ENCODE data around the gene ADGRG7. TPM values are rescaled to one million over a fixed set of nuclear protein-coding genes. Genes with fewer than 3 reads are reported as not detected.

ADGRG7 gene
- total RNA-seq, 3 donors from 2014 or later = not detected

GRCh38 chr3:100693225-100693624 lies 83.8 kb downstream of the ADGRG7 start:
- H3K27me3 ChIP-seq = no peaks in the 10 kb centered on the region
- no peak overlapping the region for H3K4me3 ChIP-seq
- intact Hi-C loops (cut with DNase I; ENCODE audit: low total_unique reads) = no loop called here
- DNase-seq (ENCODE audit: low spot score in 2 of 2) = no peak
- no peak overlapping the region for H3K27ac ChIP-seq
- no peaks in the 10 kb centered on the region for H3K36me3 ChIP-seq
- TF ChIP-seq POLR2A (IDR thresholded peaks at IDR 0.05) (no peak), POLR2AphosphoS5 (IDR thresholded peaks at IDR 0.05) (no peak)
- TF ChIP-seq, protein P1, sequence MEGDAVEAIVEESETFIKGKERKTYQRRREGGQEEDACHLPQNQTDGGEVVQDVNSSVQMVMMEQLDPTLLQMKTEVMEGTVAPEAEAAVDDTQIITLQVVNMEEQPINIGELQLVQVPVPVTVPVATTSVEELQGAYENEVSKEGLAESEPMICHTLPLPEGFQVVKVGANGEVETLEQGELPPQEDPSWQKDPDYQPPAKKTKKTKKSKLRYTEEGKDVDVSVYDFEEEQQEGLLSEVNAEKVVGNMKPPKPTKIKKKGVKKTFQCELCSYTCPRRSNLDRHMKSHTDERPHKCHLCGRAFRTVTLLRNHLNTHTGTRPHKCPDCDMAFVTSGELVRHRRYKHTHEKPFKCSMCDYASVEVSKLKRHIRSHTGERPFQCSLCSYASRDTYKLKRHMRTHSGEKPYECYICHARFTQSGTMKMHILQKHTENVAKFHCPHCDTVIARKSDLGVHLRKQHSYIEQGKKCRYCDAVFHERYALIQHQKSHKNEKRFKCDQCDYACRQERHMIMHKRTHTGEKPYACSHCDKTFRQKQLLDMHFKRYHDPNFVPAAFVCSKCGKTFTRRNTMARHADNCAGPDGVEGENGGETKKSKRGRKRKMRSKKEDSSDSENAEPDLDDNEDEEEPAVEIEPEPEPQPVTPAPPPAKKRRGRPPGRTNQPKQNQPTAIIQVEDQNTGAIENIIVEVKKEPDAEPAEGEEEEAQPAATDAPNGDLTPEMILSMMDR (IDR thresholded peaks at IDR 0.05) = no peak
- H3K9me3 ChIP-seq = no peaks in the 10 kb centered on the region
- H3K4me1 ChIP-seq = no peaks in the 10 kb centered on the region

- TF ChIP-seq POLR2AphosphoS5 (IDR thresholded peaks at IDR 0.05) (no peak), POLR2A (IDR thresholded peaks at IDR 0.05) (no peak)
- TF ChIP-seq, protein P1 (IDR thresholded peaks at IDR 0.05) = no peak
- intact Hi-C loops (cut with DNase I; ENCODE audit: low total_unique reads) = no loop called here
- no peak overlapping the region for H3K27ac ChIP-seq
- H3K4me1 ChIP-seq = no peaks in the 10 kb centered on the region
- no peak for DNase-seq (ENCODE audit: low spot score in 2 of 2)
- H3K9me3 ChIP-seq = no peaks in the 10 kb centered on the region
- H3K4me3 ChIP-seq = no peak overlapping the region
- H3K27me3 ChIP-seq = no peaks in the 10 kb centered on the region
- H3K36me3 ChIP-seq = no peaks in the 10 kb centered on the region
These were observed 86.3 kb downstream of the ADGRG7 start for GRCh38 chr3:100695696-100696095.

GRCh38 chr3:100696161-100696560 lies 86.8 kb downstream of the ADGRG7 start:
- Histone ChIP-seq H3K4me3 (no peak overlapping the region), H3K9me3 (no peaks in the 10 kb centered on the region), H3K27ac (no peak overlapping the region), H3K36me3 (no peaks in the 10 kb centered on the region), H3K4me1 (no peaks in the 10 kb centered on the region), H3K27me3 (no peaks in the 10 kb centered on the region)
- no peak for DNase-seq (ENCODE audit: low spot score in 2 of 2)
- TF ChIP-seq, protein P1 (IDR thresholded peaks at IDR 0.05) = no peak
- no peak for TF ChIP-seq POLR2AphosphoS5 (IDR thresholded peaks at IDR 0.05)
- TF ChIP-seq POLR2A (IDR thresholded peaks at IDR 0.05) = no peak
- intact Hi-C loops (cut with DNase I; ENCODE audit: low total_unique reads) = no loop called here

DNA sequence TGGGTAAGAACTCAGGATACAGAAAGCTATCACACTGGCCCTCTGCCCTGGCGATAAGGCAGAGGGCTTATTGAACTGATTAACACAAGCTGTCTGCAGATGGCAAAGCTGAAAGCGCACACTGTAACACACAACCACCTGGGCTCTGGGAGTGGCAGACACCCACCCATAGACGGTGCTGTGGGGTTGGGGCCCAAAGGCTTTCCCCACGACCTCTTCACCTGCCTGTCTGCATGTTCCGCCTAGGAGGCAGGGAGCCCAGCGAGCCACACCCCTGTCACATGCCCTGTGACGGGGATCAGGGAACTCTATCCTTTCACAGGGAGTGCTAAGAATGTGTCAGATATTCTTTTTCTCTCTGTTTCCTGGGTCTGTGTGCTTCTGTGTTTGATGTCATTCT lies 87.8 kb downstream of the ADGRG7 start:
- H3K27ac ChIP-seq = no peak overlapping the region
- TF ChIP-seq POLR2A (IDR thresholded peaks at IDR 0.05) = no peak
- TF ChIP-seq POLR2AphosphoS5 (IDR thresholded peaks at IDR 0.05) = no peak
- TF ChIP-seq, protein P1 (IDR thresholded peaks at IDR 0.05) = no peak
- H3K4me3 ChIP-seq = no peak overlapping the region
- H3K36me3 ChIP-seq = no peaks in the 10 kb centered on the region
- DNase-seq (ENCODE audit: low spot score in 2 of 2) = no peak
- H3K9me3 ChIP-seq = no peaks in the 10 kb centered on the region
- H3K4me1 ChIP-seq = no peaks in the 10 kb centered on the region
- H3K27me3 ChIP-seq = no peaks in the 10 kb centered on the region
- intact Hi-C loops (cut with DNase I; ENCODE audit: low total_unique reads) = no loop called here

- Histone ChIP-seq H3K4me3 (no peak overlapping the region), H3K9me3 (no peaks in the 10 kb centered on the region), H3K36me3 (no peaks in the 10 kb centered on the region), H3K4me1 (no peaks in the 10 kb centered on the region), H3K27me3 (no peaks in the 10 kb centered on the region), H3K27ac (no peak overlapping the region)
- DNase-seq (ENCODE audit: low spot score in 2 of 2) = no peak
- no peak for TF ChIP-seq POLR2A (IDR thresholded peaks at IDR 0.05)
- TF ChIP-seq POLR2AphosphoS5 (IDR thresholded peaks at IDR 0.05) = no peak
- TF ChIP-seq, protein P1 (IDR thresholded peaks at IDR 0.05) = no peak
- intact Hi-C loops (cut with DNase I; ENCODE audit: low total_unique reads) = no loop called here
These were observed 88.4 kb downstream of the ADGRG7 start for GRCh38 chr3:100697723-100698285.

Measured in breast epithelium (tissue), 4 donors.